DND-41 (cell line): ENCODE results near the gene RIMS3.

Source experiments
- CTCF ChIP-seq: IDR thresholded peaks from 2 replicates; pipeline ENCODE4 v1.5.1; 2012; ENCODE audit warnings: borderline replicate concordance, low read length, moderate library complexity, mild to moderate bottlenecking; ENCODE audit not compliant: poor library complexity, severe bottlenecking; ENCODE audit errors: extremely low read depth
- EZH2 ChIP-seq: IDR thresholded peaks from 3 replicates; pipeline ENCODE4 v1.6.1; 2012; ENCODE audit warnings: borderline replicate concordance, low read depth, mild to moderate bottlenecking, moderate library complexity, low read length, inconsistent platforms; ENCODE audit not compliant: severe bottlenecking

- TF ChIP-seq CTCF = no peak
- no peak for TF ChIP-seq EZH2
These were observed 69.9 kb downstream of the RIMS3 start for GRCh38 chr1:40595623-40596022.
